GDM1 (cell line): ENCODE data around the gene MRGPRX3.
"Not testable (repeated sequence)": the region's sequence is repeated elsewhere in the genome, so short reads cannot be mapped to it uniquely, and the experiment has no call there.

Source experiments
- DNase-seq: peaks from one replicate; lab custom pipeline; 2025; lab: John Stamatoyannopoulos, UW

MRGPRX3 gene

GRCh38 chr11:18132341-18132740 is at the start of gene MRGPRX3:
MRGPRX3 (plus strand) TSS chr11:18132571; CDS start chr11:18137203, 4,632 bp downstream.
- no peak for DNase-seq

- DNase-seq, result no peak
Observed at GRCh38 chr11:18088366-18088765, 44.0 kb upstream of the MRGPRX3 start.

GRCh38 chr11:18088966-18089365 is 43.4 kb upstream of the MRGPRX3 start:
- no peak for DNase-seq

GRCh38 chr11:18091731-18092130 is 40.6 kb upstream of the MRGPRX3 start:
- DNase-seq, result no peak

GRCh38 chr11:18093959-18094358 is 38.4 kb upstream of the MRGPRX3 start:
- no peak for DNase-seq

- no peak for DNase-seq
Observed at GRCh38 chr11:18100926-18101656, 31.3 kb upstream of the MRGPRX3 start.

- DNase-seq, result no peak
Observed at GRCh38 chr11:18105086-18105801, 27.1 kb upstream of the MRGPRX3 start.

- DNase-seq, result peak; percentile 82
Observed at GRCh38 chr11:18105802-18106574, 26.4 kb upstream of the MRGPRX3 start, which contains the start of gene SAAL1. SAAL1 (minus strand) TSS chr11:18106082; CDS start chr11:18106041, 41 bp downstream.

GRCh38 chr11:18106688-18107087 is 25.7 kb upstream of the MRGPRX3 start:
- DNase-seq, result no peak

- DNase-seq, result no peak
Observed at GRCh38 chr11:18108254-18108653, 24.1 kb upstream of the MRGPRX3 start.

GRCh38 chr11:18111005-18111404 is 21.4 kb upstream of the MRGPRX3 start:
- no peak for DNase-seq

- peak; percentile 37 for DNase-seq
Observed at GRCh38 chr11:18115360-18116127, 16.8 kb upstream of the MRGPRX3 start.

- DNase-seq, result not testable (repeated sequence)
Observed at GRCh38 chr11:18121331-18121828, 11.0 kb upstream of the MRGPRX3 start.

- DNase-seq, result not testable (repeated sequence)
Observed at GRCh38 chr11:18131115-18131514, 1.3 kb upstream of the MRGPRX3 start.

- no peak for DNase-seq
Observed at GRCh38 chr11:18135308-18135707, 2.9 kb downstream of the MRGPRX3 start.

- no peak for DNase-seq
Observed at GRCh38 chr11:18137186-18137800, 4.9 kb downstream of the MRGPRX3 start.

- DNase-seq, result no peak
Observed at GRCh38 chr11:18140145-18140544, 7.8 kb downstream of the MRGPRX3 start.

- DNase-seq, result no peak
Observed at GRCh38 chr11:18144243-18144642, 11.9 kb downstream of the MRGPRX3 start.

- no peak for DNase-seq
Observed at GRCh38 chr11:18145025-18145424, 12.7 kb downstream of the MRGPRX3 start.

GRCh38 chr11:18145837-18146236 is 13.5 kb downstream of the MRGPRX3 start:
- no peak for DNase-seq

- no peak for DNase-seq
Observed at GRCh38 chr11:18151581-18151980, 19.2 kb downstream of the MRGPRX3 start.
